GM23248 (cell line): ENCODE measurements around the gene PADI6. TPM values are rescaled to one million over a fixed set of nuclear protein-coding genes. Genes with fewer than 3 reads are reported as not detected.

Experiments used
- DNase-seq: peaks from one replicate; pipeline ENCODE4 v3.0.0-alpha.2; 2015
- H2AFZ ChIP-seq: fragments of 200-600 bp; sonication (generic); 2 replicates; pipeline ENCODE4 v1.6.1; 2016; ENCODE audit warnings: antibody characterized with exemption
- H3F3A ChIP-seq: fragments of 200-600 bp; sonication (generic); 2 replicates; pipeline ENCODE4 v1.6.1; 2016; ENCODE audit warnings: mild to moderate bottlenecking, antibody characterized with exemption, mixed run types; ENCODE audit not compliant: insufficient read depth
- H3K27ac ChIP-seq: fragments of 200-600 bp; sonication (generic); 2 replicates; pipeline ENCODE4 v1.5.1; 2016; ENCODE audit warnings: mild to moderate bottlenecking
- H3K27me3 ChIP-seq: fragments of 200-600 bp; sonication (generic); replicated peaks from 2 replicates; pipeline ENCODE4 v1.6.1; 2016; ENCODE audit warnings: mild to moderate bottlenecking; ENCODE audit not compliant: insufficient read depth
- H3K36me3 ChIP-seq: fragments of 200-600 bp; sonication (generic); 2 replicates; pipeline ENCODE4 v1.6.1; 2016; ENCODE audit warnings: low read depth, mild to moderate bottlenecking
- H3K4me1 ChIP-seq: fragments of 200-600 bp; sonication (generic); 2 replicates; pipeline ENCODE4 v1.6.1; 2016; ENCODE audit warnings: mild to moderate bottlenecking; ENCODE audit not compliant: insufficient read depth
- H3K4me2 ChIP-seq: fragments of 200-600 bp; sonication (generic); one replicate; pipeline ENCODE4 v1.6.1; 2016; ENCODE audit warnings: mild to moderate bottlenecking; ENCODE audit not compliant: unreplicated experiment
- H3K4me3 ChIP-seq: fragments of 200-600 bp; sonication (generic); 2 replicates; pipeline ENCODE4 v1.5.1; 2016; ENCODE audit warnings: mild to moderate bottlenecking
- H3K79me2 ChIP-seq: fragments of 200-600 bp; sonication (generic); 2 replicates; pipeline ENCODE4 v1.6.1; 2016; ENCODE audit warnings: mild to moderate bottlenecking; ENCODE audit not compliant: insufficient read depth
- H3K9ac ChIP-seq: fragments of 200-600 bp; sonication (generic); 2 replicates; pipeline ENCODE4 v1.6.1; 2016; ENCODE audit warnings: mild to moderate bottlenecking
- H3K9me2 ChIP-seq: fragments of 200-600 bp; sonication (generic); 2 replicates; pipeline ENCODE4 v1.6.1; 2016; ENCODE audit warnings: mixed run types, mild to moderate bottlenecking, moderate library complexity; ENCODE audit not compliant: insufficient read depth
- H3K9me3 ChIP-seq: fragments of 200-600 bp; sonication (generic); one replicate; pipeline ENCODE4 v1.6.1; 2017; ENCODE audit warnings: low read depth
- H4K20me1 ChIP-seq: fragments of 200-600 bp; sonication (generic); 2 replicates; pipeline ENCODE4 v1.6.0; 2016; ENCODE audit not compliant: insufficient read depth
- EZH2 ChIP-seq: fragments of 200-600 bp; sonication (generic); IDR thresholded peaks from 2 replicates; pipeline ENCODE4 v1.6.1; 2018; ENCODE audit warnings: antibody characterized with exemption, mild to moderate bottlenecking; ENCODE audit not compliant: insufficient read depth, poor library complexity, severe bottlenecking
- EZH2phosphoT487 ChIP-seq: fragments of 200-600 bp; sonication (generic); IDR thresholded peaks from 2 replicates; pipeline ENCODE4 v1.6.1; 2018; ENCODE audit warnings: antibody characterized with exemption, moderate library complexity, mild to moderate bottlenecking, low read depth; ENCODE audit not compliant: insufficient read depth
- WGBS, 2 experiments: methylation state at CpG; one replicate each; pipeline ENCODE4 v1.1.6; 2015 to 2017; ENCODE audit warnings: low lambda C conversion rate in 2 of 2, low coverage in 1 of 2; ENCODE audit errors: missing lambda C conversion rate in 2 of 2; 5-methylcytosine and 5-hydroxymethylcytosine counted together
- in situ Hi-C: fragments of 300-500 bp; cut with MboI; formaldehyde crosslinking; loops from 2 replicates; pipeline ENCODE4 v1.15.0; 2020
- polyA plus RNA-seq: library from polyadenylated mRNA; unstranded; fragments of >200 nt; fragmentation: Nextera tagmentation; extraction: Ambion mirVana; gene quantifications from 2 replicates; pipeline ENCODE4 v1.2.1, GENCODE V29; 2016
- total RNA-seq: library from RNA; depleted of rRNA; stranded (reverse); fragments of >200 nt; shearing (Covaris generic); gene quantifications from 2 replicates; pipeline ENCODE4 v1.2.3, GENCODE V29; 2014; rRNA removed

PADI6 gene
- total RNA-seq: not detected in 2 replicates
- not detected in 2 replicates for polyA plus RNA-seq

- H3K27ac ChIP-seq: no peak within 1 kb of the TSS
- H3K27me3 ChIP-seq: peaks cover 21% of the 10 kb centered on the region; the same call in 1 of the 2 replicates
- H3K9ac ChIP-seq: no peak within 1 kb of the TSS
- no peaks in the 10 kb centered on the region for H3K9me2 ChIP-seq
- H3K4me1 ChIP-seq: no peaks in the 10 kb centered on the region
- no peaks in the 10 kb centered on the region for H3K9me3 ChIP-seq
- H3K4me2 ChIP-seq: no peak within 1 kb of the TSS
- 34 to 35% methylated on average over 5 to 7 of the region's 7 CpGs for WGBS, 2 experiments
- no peak within 1 kb of the TSS for H3K4me3 ChIP-seq
- in situ Hi-C loops: no loop called here
- H3K36me3 ChIP-seq: no peaks in the 10 kb centered on the region
- TF ChIP-seq EZH2phosphoT487 (no peak), EZH2 (no peak)
- H3K79me2 ChIP-seq: no peaks in the 10 kb centered on the region
- no peaks in the 10 kb centered on the region for H4K20me1 ChIP-seq
- DNase-seq: no peak
- no peaks in the 10 kb centered on the region for H3F3A ChIP-seq
- no peak within 1 kb of the TSS for H2AFZ ChIP-seq
Observed at GRCh38 chr1:17371896-17372295, at the start of gene PADI6. Gene PADI6 (plus strand): TSS chr1:17372196. CDS start chr1:17372246, 50 bp downstream.

DNA sequence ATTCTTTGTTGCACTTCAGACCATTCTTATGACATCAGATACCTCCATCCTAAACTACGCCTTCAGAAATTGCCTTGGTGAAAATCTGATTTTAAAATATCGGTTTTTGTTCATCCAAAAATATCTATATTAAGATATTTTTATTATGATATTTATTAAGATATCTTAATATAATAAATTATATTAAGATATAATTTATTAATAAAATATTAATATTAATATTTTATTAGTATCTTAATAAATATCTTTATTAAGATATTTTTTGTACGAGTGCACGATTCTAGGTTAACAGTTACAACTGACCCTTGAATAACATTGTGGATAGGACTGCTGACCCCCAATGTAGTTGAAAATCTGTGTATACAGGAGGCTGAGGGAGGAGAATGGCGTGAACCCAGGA is 43.1 kb upstream of the PADI6 start:
- no peaks in the 10 kb centered on the region for H4K20me1 ChIP-seq
- H3K9me3 ChIP-seq: no peaks in the 10 kb centered on the region
- H3K36me3 ChIP-seq: no peaks in the 10 kb centered on the region
- no peak for DNase-seq
- H3K27me3 ChIP-seq: peaks cover 52% of the 10 kb centered on the region
- 57 to 60% methylated on average over 5 of the region's 5 CpGs for WGBS, 2 experiments
- H3K9ac ChIP-seq: no peak overlapping the region
- in situ Hi-C loops: no loop called here
- no peaks in the 10 kb centered on the region for H3K9me2 ChIP-seq
- H3K4me2 ChIP-seq: no peak overlapping the region
- no peak overlapping the region for H3K27ac ChIP-seq
- TF ChIP-seq EZH2 (no peak), EZH2phosphoT487 (no peak)
- no peaks in the 10 kb centered on the region for H3K4me1 ChIP-seq
- H3F3A ChIP-seq: no peaks in the 10 kb centered on the region
- H3K4me3 ChIP-seq: no peak overlapping the region
- H2AFZ ChIP-seq: no peak overlapping the region
- no peaks in the 10 kb centered on the region for H3K79me2 ChIP-seq

- H3F3A ChIP-seq: no peaks in the 10 kb centered on the region
- in situ Hi-C loops: loop anchor here (10.0 kb wide), 2 partner anchors 215 to 265 kb away; partner anchors contain the start of gene PADI2
- no peak for DNase-seq
- H3K4me1 ChIP-seq: no peaks in the 10 kb centered on the region
- H3K36me3 ChIP-seq: no peaks in the 10 kb centered on the region
- WGBS, 2 experiments: 36 to 46% methylated on average over 4 of the region's 4 CpGs
- H3K9me3 ChIP-seq: no peaks in the 10 kb centered on the region
- H2AFZ ChIP-seq: no peak overlapping the region
- H4K20me1 ChIP-seq: no peaks in the 10 kb centered on the region
- peaks cover 46% of the 10 kb centered on the region for H3K27me3 ChIP-seq
- H3K79me2 ChIP-seq: no peaks in the 10 kb centered on the region
- no peak overlapping the region for H3K4me2 ChIP-seq
- no peak overlapping the region for H3K27ac ChIP-seq
- H3K9me2 ChIP-seq: no peaks in the 10 kb centered on the region
- TF ChIP-seq EZH2phosphoT487: no peak
- no peak for TF ChIP-seq EZH2
- H3K4me3 ChIP-seq: no peak overlapping the region
- H3K9ac ChIP-seq: no peak overlapping the region
Observed at GRCh38 chr1:17329610-17330009, 42.4 kb upstream of the PADI6 start.

- Histone ChIP-seq H3K4me3 (no peak overlapping the region), H3K9me2 (no peaks in the 10 kb centered on the region), H3K4me2 (no peak overlapping the region), H3K27ac (no peak overlapping the region), H3K79me2 (no peaks in the 10 kb centered on the region), H3F3A (no peaks in the 10 kb centered on the region), H3K9me3 (no peaks in the 10 kb centered on the region), H3K27me3 (peaks cover 34% of the 10 kb centered on the region), H4K20me1 (no peaks in the 10 kb centered on the region), H3K36me3 (no peaks in the 10 kb centered on the region), H2AFZ (no peak overlapping the region), H3K4me1 (no peaks in the 10 kb centered on the region), H3K9ac (no peak overlapping the region)
- in situ Hi-C loops: loop anchor here (10.0 kb wide), 2 partner anchors 216 to 266 kb away; partner anchors contain the start of gene PADI2
- WGBS, 2 experiments: 17 to 21% methylated on average over 7 of the region's 7 CpGs
- DNase-seq: no peak
- TF ChIP-seq EZH2phosphoT487: no peak
- no peak for TF ChIP-seq EZH2
Observed at GRCh38 chr1:17330856-17331255, 41.1 kb upstream of the PADI6 start.
